Measurements from ENCODE around the gene ZNF467.

Gene ZNF467

GRCh38 chr7:149743476-149744255 lies 29.7 kb downstream of the ZNF467 start:
- Histone ChIP-seq H3K4me2 (ENCODE audit: low read length) (no peak overlapping the region), H3K4me3 (ENCODE audit: low read depth, low read length) (no peak overlapping the region), H3K27ac (no peak overlapping the region), H3K79me2 (no peaks in the 10 kb centered on the region), H3K4me1 (peaks cover 2% of the 10 kb centered on the region), H3K27me3 (ENCODE audit: control insufficient read depth, insufficient read depth, low read length) (no peaks in the 10 kb centered on the region), H3K9me3 (ENCODE audit: control insufficient read depth, low read length) (no peaks in the 10 kb centered on the region), H2AFZ (no peak overlapping the region), H3K9ac (no peak overlapping the region), H3K36me3 (ENCODE audit: control insufficient read depth, insufficient read depth, low read length) (no peaks in the 10 kb centered on the region)
- no peak for TF ChIP-seq CTCF (IDR thresholded peaks at IDR 0.05)

- Histone ChIP-seq H2AFZ (peak overlapping the region; percentile 74), H3K9me3 (ENCODE audit: control insufficient read depth, low read length) (no peaks in the 10 kb centered on the region), H3K4me2 (ENCODE audit: low read length) (peak overlapping the region; percentile 89), H3K4me3 (ENCODE audit: low read depth, low read length) (peak overlapping the region; percentile 27), H3K27ac (no peak overlapping the region), H3K79me2 (no peaks in the 10 kb centered on the region), H3K4me1 (peaks cover 2% of the 10 kb centered on the region), H3K9ac (no peak overlapping the region), H3K27me3 (ENCODE audit: control insufficient read depth, insufficient read depth, low read length) (no peaks in the 10 kb centered on the region), H3K36me3 (ENCODE audit: control insufficient read depth, insufficient read depth, low read length) (no peaks in the 10 kb centered on the region)
- peak; percentile 89 for TF ChIP-seq CTCF (IDR thresholded peaks at IDR 0.05)
Measured at GRCh38 chr7:149742075-149742701, 31.2 kb downstream of the ZNF467 start.

GRCh38 chr7:149741629-149742028 lies 31.8 kb downstream of the ZNF467 start:
- H2AFZ ChIP-seq = peak overlapping the region; percentile 74
- H3K4me2 ChIP-seq (ENCODE audit: low read length) = no peak overlapping the region
- H3K9me3 ChIP-seq (ENCODE audit: control insufficient read depth, low read length) = no peaks in the 10 kb centered on the region
- no peak overlapping the region for H3K4me3 ChIP-seq (ENCODE audit: low read depth, low read length)
- no peaks in the 10 kb centered on the region for H3K36me3 ChIP-seq (ENCODE audit: control insufficient read depth, insufficient read depth, low read length)
- TF ChIP-seq CTCF (IDR thresholded peaks at IDR 0.05) = no peak
- no peak overlapping the region for H3K27ac ChIP-seq
- no peak overlapping the region for H3K9ac ChIP-seq
- peaks cover 2% of the 10 kb centered on the region for H3K4me1 ChIP-seq
- H3K27me3 ChIP-seq (ENCODE audit: control insufficient read depth, insufficient read depth, low read length) = no peaks in the 10 kb centered on the region
- no peaks in the 10 kb centered on the region for H3K79me2 ChIP-seq

GRCh38 chr7:149736478-149737360 lies 36.7 kb downstream of the ZNF467 start:
- Histone ChIP-seq H3K27me3 (ENCODE audit: control insufficient read depth, insufficient read depth, low read length) (no peaks in the 10 kb centered on the region), H3K9ac (no peak overlapping the region), H3K4me1 (no peaks in the 10 kb centered on the region), H3K4me3 (ENCODE audit: low read depth, low read length) (no peak overlapping the region), H3K79me2 (no peaks in the 10 kb centered on the region), H3K36me3 (ENCODE audit: control insufficient read depth, insufficient read depth, low read length) (no peaks in the 10 kb centered on the region), H3K9me3 (ENCODE audit: control insufficient read depth, low read length) (no peaks in the 10 kb centered on the region), H3K27ac (no peak overlapping the region), H2AFZ (no peak overlapping the region), H3K4me2 (ENCODE audit: low read length) (no peak overlapping the region)
- TF ChIP-seq CTCF (IDR thresholded peaks at IDR 0.05) = no peak

All from parathyroid adenoma (tissue), 2 donors.